Activated CD8-positive, alpha-beta memory T cell treated with anti-CD3 and anti-CD28 coated beads for 36 hours (primary cell): ENCODE data around the gene VRK3. TPM values are rescaled to one million over a fixed set of nuclear protein-coding genes. Genes with fewer than 3 reads are reported as not detected.

Source experiments
- CTCF ChIA-PET: fragments of 350-600 bp; sonication (Branson Sonifier 250); formaldehyde crosslinking; loops from one replicate; lab custom pipeline; 2021; ENCODE audit warnings: antibody characterized with exemption; lab: Charles Lee
- POLR2A ChIA-PET: fragments of 350-600 bp; sonication (Branson Sonifier 250); formaldehyde crosslinking; loops from one replicate; lab custom pipeline; 2021; ENCODE audit warnings: antibody characterized with exemption; lab: Charles Lee
- total RNA-seq, 2 experiments: library from RNA; stranded (reverse); gene quantifications; one replicate each; pipeline ENCODE4 v1.2.3, GENCODE V29; 2021

The VRK3 gene
- total RNA-seq, 2 experiments from 2014 or later, result 53.4 to 54.9 TPM

GRCh38 chr19:50040967-50041366, 15.8 kb upstream of the VRK3 start:
- POLR2A ChIA-PET, result no interaction called here
- CTCF ChIA-PET, result no interaction called here

GRCh38 chr19:50039968-50040367, 14.8 kb upstream of the VRK3 start:
- POLR2A ChIA-PET, result no interaction called here
- CTCF ChIA-PET, result no interaction called here

- POLR2A ChIA-PET, result no interaction called here
- CTCF ChIA-PET, result no interaction called here
These were observed 11.7 kb upstream of the VRK3 start for GRCh38 chr19:50036908-50037307.

DNA sequence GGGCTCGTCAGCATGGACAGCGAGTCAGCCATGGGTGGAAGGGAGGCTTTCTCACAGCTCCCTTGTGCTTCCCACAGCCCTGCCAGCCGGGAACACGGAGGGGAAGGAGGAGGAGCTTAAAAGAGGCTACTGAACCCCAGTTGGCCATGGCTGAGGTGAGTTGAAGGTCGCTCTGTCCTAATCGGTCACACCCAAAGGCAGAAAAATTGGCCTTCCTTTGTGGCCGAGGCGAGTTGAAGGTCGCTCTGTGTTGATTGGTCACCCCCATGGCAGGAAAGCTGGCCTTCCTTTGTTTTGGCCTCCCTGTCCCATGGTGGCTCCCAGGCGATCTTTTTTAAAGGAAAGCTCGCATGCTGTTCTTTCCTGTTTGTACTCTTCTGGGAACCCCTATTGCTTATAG, 5.8 kb upstream of the VRK3 start:
- ChIA-PET POLR2A (no interaction called here), CTCF (interaction anchor here (0.6 kb wide), 1 partner anchor 12 kb away, joined by 3 read pairs; no protein-coding TSS in a partner anchor)

DNA sequence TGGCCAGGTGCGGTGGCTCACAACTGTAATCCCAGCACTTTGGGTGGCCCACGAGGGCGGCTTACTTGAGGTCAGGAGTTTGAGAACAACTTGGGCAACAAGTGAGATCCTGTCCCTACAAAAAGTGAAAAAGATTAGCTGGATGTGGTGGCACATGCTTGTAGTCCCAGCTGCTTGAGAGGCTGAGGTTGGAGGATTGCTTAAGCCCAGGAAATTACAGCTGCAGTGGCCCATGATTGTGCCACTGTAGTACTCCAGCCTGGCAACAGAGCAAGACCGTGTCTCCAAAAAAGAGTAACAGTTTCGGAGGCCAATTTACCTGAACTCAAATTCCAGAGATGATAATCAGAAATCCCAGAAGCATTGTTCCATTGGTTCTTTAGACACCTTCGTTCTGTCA, 5.1 kb upstream of the VRK3 start:
- ChIA-PET CTCF (interaction anchor here (1.3 kb wide), 1 partner anchor 93 kb away, joined by 3 read pairs; no protein-coding TSS in a partner anchor), POLR2A (no interaction called here)

GRCh38 chr19:50026550-50026906, 1.4 kb upstream of the VRK3 start:
- ChIA-PET CTCF (interaction anchor here (0.7 kb wide), 1 partner anchor 42 kb away, joined by 3 read pairs; no protein-coding TSS in a partner anchor), POLR2A (interaction anchor here (1.3 kb wide), 1 partner anchor 8 kb away, joined by 3 read pairs; no protein-coding TSS in a partner anchor)

GRCh38 chr19:50025794-50026549, 800 bp upstream of the VRK3 start, which contains the start of gene ZNF473:
TSS of gene ZNF473 (plus strand) at chr19:50026005. CDS start at chr19:50031083, 5,078 bp downstream.
- ChIA-PET CTCF (interaction anchor here (0.7 to 1.6 kb wide), 4 partner anchors 20 to 96 kb away, joined by 3 to 4 read pairs (median 3); no protein-coding TSS in a partner anchor), POLR2A (interaction anchor here (1.0 to 1.3 kb wide), 2 partner anchors 9 to 96 kb away, joined by 3 to 6 read pairs; no protein-coding TSS in a partner anchor)

- ChIA-PET CTCF (interaction anchor here (1.2 to 1.6 kb wide), 3 partner anchors 14 to 87 kb away, joined by 3 to 4 read pairs (median 4); no protein-coding TSS in a partner anchor), POLR2A (no interaction called here)
These were observed 502 bp downstream of the VRK3 start for GRCh38 chr19:50024719-50025021.

DNA sequence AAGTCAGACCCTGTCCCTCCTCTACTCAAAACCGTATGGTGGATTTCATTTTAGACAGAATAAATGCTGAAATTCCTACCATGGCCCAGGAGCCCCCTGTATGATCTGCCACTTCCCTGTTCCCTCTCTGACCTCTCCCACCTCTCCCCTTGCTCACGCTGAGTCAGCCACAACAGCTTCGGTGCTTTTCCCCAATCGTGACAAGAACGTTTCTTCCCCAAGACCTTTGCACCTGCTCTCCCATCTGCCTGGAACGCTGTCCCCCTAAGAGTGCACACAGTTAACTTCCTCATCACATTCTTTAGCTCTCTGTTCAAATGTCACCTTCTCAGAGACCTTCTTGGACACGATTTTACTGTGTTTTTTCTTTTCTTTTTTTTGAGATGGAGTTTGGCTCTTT, 2.3 kb downstream of the VRK3 start:
- CTCF ChIA-PET, result no interaction called here
- POLR2A ChIA-PET, result no interaction called here

GRCh38 chr19:50020481-50020880, 4.7 kb downstream of the VRK3 start:
- CTCF ChIA-PET, result interaction anchor here (1.4 kb wide), 1 partner anchor 34 kb away, joined by 3 read pairs; no protein-coding TSS in a partner anchor

GRCh38 chr19:50016225-50016807, 8.9 kb downstream of the VRK3 start:
- CTCF ChIA-PET, result no interaction called here

More at GRCh38 chr19:50020481-50020880, 4.7 kb downstream of the VRK3 start:
- POLR2A ChIA-PET, result no interaction called here

GRCh38 chr19:50008532-50008931, 16.6 kb downstream of the VRK3 start:
- POLR2A ChIA-PET, result no interaction called here
- CTCF ChIA-PET, result no interaction called here

More at GRCh38 chr19:50016225-50016807, 8.9 kb downstream of the VRK3 start:
- POLR2A ChIA-PET, result no interaction called here

DNA sequence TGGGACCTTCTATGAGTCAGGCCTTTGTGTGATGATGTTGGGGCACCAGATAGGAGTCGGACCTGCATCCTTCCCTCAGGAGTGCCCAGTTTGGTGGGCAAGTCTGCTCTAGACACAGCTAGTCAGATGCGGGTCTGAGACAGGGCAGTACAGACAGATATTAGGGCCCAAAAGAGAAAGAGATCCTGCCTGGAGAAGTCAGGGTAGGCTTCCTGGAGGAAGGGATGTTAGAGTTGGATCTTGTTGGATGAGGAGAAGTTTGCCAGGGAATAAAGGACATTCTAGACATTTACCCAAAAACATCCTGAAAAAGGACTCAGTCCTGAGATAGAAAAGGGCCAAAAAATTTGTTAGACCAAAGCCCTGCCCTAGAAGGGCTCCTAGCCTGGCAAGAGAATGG, 17.2 kb downstream of the VRK3 start:
- CTCF ChIA-PET, result no interaction called here

GRCh38 chr19:50007170-50007569, 18.0 kb downstream of the VRK3 start:
- ChIA-PET POLR2A (no interaction called here), CTCF (no interaction called here)

More for the DNA sequence above, 17.2 kb downstream of the VRK3 start:
- POLR2A ChIA-PET, result no interaction called here

DNA sequence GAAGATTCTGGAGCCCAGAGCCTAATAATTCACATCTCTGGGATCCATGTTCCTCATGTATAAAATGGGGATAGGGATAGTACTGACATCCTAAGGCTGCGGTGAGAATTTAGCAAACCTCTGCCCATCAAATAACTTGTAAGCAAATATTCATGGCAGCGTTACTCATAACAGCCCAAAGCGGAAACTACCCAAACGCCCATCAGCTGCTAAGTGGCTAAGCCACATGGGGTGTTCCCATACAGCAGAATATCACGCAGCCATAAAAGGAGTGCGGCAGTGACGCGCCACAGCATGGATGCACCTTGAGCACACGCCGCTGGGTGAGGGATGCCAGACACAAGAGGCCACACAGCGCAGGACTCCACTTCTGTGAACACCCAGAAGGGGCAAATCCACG, 19.7 kb downstream of the VRK3 start:
- ChIA-PET POLR2A (no interaction called here), CTCF (interaction anchor here (1.0 kb wide), 1 partner anchor 18 kb away, joined by 3 read pairs; no protein-coding TSS in a partner anchor)

GRCh38 chr19:50003810-50004419, 21.3 kb downstream of the VRK3 start:
- CTCF ChIA-PET, result interaction anchor here (1.3 to 1.7 kb wide), 2 partner anchors 16 to 66 kb away, joined by 5 to 7 read pairs; no protein-coding TSS in a partner anchor
- POLR2A ChIA-PET, result no interaction called here

DNA sequence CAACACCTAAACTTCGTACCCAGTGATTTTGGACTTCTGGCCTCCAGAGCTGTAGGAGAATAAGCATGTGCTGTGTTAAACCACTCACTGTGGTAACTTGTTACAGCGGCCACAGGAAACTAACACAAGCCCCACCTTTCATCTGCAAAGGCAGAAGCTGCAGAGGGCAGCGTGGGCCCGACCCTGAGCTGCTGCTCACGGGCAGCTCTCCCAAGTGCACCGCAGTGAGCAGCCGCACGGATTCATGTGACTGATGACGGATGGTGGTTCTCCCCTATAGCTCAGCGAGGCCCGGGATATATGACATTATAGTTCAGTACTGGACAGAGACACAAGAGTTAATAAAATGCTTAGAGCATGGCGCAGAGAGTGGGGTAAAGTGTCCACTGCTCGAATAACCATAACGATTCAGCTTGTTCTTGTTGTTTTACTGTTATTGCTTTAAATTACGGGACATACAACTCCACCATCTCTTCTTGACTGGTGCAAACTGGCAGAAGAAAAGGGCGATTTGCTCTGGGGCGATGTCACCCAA, 21.9 kb downstream of the VRK3 start:
- POLR2A ChIA-PET, result no interaction called here
- CTCF ChIA-PET, result interaction anchor here (1.2 to 1.7 kb wide), 3 partner anchors 16 to 65 kb away, joined by 3 to 7 read pairs (median 5); no protein-coding TSS in a partner anchor

DNA sequence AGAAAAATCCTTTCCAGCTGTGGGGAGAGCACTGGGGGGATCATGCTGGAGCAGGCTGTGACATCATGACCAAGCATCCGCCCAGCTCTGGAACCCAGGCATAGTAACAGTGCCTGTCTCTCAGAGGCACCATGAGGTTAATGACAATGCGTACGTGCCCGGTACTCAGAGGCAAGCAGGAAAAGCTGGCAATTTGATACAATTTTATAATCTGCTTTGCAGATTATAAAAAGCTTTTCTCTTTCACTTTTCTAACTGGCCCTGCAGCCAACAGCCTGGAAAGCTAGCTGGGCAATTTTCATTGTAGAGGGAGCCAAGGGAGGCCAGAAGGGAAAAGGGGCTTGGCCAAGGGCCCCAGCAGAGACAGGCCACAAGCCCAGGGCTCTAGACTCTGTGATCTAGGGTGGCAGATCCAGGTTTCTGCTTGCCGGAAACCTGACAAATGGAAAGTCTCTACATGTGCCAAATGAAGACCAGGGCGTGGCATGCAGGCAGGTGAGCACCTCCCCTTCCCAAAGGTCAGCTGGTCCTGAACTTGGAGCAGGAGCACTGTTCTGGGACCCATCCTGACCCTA, 22.7 kb downstream of the VRK3 start:
- ChIA-PET POLR2A (no interaction called here), CTCF (interaction anchor here (1.2 to 1.7 kb wide), 2 partner anchors 19 to 65 kb away, joined by 3 to 7 read pairs; no protein-coding TSS in a partner anchor)

DNA sequence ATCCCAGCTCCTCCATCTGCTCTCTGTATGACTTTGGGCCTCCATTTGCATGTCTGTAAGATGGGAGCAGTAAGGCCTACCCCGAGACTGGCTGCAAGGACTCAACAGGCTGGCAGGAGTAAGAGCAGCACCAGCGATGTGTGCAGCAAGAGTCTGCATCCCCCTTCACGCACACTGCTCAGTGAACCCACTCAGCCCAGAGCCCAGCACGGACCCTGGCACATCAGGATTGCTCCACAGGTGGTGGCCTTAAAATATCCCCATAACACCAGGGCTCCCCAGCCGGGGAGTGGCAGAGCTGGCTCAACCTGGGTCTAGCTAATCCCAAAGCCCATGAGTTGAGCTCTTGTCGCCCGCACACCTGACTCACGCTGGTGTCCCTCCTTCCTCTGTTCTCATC, 23.4 kb downstream of the VRK3 start:
- ChIA-PET CTCF (interaction anchor here (1.7 kb wide), 1 partner anchor 64 kb away, joined by 7 read pairs; no protein-coding TSS in a partner anchor), POLR2A (no interaction called here)
